Stimulated activated CD4-positive, alpha-beta T cell treated with anti-CD3 and anti-CD28 coated beads, Interleukin-1b, Interleukin-23, amount 100 ng/mL, for 1 hour (primary cell): ENCODE measurements around the gene SNAPC1.
"Not testable (repeated sequence)": the region's sequence is repeated elsewhere in the genome, so short reads cannot be mapped to it uniquely, and the experiment has no call there.

ENCODE experiments used
- DNase-seq, 2 donors: peaks; one replicate each; pipeline ENCODE4 v3.0.0-alpha.2; 2020; ENCODE audit warnings: low read depth in 2 of 2

Gene SNAPC1

DNA sequence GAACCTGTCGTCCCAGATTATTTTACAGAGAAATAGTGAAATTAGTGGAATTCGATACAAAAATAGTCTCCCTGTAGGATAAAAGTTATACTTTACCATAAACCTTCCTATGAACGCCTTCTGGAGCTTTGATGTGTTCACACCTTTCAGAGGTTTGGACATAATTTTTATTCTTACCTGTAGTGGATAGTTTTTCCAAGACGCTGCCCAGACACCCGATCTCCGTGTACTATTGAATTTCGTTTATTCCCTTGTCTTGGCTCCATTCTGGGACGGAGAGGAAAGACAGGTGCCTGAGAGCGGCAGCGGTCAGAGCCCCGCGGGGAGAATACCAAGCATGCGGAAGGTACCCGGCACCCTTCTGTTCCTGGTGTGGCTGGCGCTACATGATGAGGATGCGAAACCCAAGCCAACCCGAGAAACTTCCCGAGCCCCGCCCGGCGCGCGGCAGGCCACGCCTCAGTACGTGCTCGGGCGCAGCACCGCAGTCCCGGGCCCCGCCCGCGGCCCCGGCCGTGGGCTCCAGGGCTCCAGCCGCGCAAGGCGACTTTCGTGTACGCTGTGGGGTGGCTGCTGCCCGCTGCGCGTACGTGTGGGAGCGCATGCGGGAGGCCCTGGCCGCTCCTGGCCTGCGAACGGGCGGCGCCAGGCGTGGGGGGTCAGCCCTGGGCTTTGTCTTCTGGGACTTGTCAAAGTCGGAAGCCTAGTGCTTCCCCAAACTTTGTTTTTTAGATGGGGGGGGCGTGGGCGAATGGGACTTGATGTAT, 11.3 kb upstream of the SNAPC1 start:
- DNase-seq: peak; percentile 34 to 49

DNA sequence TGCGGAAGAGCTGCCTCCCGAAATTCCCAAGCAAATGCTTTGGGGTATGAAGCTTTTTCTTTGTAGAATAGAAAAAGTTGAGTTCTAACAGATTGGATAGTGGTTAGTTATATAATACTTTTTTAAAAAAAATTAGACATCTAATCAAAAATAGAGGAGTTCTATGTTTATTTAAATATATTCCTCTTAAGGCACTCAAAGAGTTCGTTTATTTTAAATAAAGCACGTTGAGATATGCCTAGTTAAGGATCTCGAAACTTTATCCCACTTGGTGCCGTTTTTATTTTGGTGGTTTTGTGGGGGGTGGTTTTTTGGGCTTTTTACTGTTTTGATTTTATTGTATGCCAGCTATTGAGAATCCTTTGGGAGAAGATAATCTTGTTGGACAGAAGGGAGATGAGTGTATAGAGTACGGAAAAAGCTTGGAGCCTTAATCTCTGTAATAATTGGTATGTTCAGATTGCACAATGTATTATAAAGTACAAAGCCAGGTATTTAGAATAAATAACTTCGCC, 10.7 kb upstream of the SNAPC1 start:
- DNase-seq: no peak

DNA sequence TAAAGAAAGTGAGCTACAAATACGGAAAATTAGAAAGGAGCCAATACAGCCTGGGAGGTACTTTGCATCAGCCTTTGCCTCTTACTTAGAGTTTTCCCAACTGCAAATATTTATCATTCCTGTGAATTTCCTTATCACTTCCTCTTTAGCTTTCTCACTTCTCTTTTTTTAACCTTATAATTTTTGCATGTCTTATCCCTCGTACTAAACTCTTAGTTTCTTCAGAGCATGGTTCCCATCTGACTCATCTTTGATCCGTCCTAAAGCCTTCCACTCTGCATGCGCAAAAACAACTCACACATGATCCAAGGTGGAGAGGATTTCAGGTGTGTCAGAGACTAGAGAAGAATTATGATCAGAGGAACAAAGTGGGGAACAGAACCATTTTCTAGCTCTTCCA, 9.6 kb upstream of the SNAPC1 start:
- DNase-seq: no peak

DNA sequence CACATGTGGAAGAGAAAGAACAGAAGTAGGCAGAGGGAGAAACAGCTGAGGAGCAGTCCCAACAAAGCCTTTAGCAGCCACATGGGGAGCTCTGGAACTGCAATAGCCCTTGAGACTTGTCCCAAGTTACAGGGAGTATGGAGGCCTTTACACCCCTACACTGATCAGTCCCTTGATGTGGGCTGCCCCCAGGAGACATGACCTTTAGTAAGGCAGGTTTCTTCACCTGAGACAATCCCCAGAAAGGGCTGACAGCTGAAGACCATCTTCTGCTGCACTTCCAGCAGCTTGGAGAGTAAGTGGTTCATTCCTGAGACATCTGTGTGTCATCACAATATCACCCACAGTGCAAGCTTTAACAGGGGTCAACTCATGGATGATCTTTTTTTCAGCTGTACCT, 8.6 kb upstream of the SNAPC1 start:
- DNase-seq: no peak

DNA sequence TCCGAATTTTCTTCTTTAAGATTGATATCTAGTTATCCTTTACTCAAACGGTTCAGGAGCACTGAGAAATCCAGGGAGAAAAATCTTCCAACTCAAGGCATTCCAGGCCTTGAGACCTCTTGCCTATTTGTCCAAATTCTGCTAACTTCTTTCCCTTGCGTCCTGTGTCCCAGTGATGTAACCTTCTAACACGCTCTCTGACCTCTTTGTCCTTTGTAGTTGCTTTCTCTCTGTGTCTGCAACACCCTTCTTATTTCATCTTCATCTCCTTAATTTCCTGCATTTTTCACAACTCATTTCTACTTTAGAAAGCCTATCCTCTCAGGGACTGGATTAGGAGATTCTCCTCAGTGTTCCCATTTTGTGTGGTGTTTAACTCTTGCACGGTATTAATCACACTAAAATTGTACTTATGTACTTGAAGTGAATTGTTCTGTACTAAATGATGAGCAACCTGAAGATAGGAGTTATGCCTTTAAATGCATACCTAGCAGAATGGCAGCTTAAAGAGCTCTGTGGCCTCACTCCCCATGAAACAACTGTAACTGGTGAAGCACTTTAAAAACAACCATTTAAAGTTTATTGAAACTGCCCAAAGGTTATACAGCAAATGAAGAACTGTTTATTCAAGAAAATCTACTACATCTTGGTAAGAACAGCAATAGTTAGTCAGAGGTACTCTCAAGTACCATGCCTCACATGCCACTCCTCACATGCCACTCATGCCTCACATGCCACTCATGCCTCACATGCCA, 7.4 kb upstream of the SNAPC1 start:
- DNase-seq: no peak

DNA sequence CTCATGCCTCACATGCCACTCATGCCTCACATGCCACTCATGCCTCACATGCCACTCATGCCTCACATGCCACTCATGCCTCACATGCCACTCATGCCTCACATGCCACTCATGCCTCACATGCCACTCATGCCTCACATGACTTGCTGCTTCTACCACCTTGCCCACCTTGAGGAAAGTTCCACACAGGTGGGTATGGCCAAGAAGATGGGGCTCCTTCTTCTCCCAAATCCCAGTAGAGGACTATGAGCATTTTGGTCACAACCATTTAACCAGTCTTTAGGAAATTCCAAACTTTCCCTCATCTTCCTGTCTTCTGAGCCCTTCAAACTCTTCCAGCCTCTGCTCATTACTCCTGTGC, 6.9 kb upstream of the SNAPC1 start:
- DNase-seq: not testable (repeated sequence)

DNA sequence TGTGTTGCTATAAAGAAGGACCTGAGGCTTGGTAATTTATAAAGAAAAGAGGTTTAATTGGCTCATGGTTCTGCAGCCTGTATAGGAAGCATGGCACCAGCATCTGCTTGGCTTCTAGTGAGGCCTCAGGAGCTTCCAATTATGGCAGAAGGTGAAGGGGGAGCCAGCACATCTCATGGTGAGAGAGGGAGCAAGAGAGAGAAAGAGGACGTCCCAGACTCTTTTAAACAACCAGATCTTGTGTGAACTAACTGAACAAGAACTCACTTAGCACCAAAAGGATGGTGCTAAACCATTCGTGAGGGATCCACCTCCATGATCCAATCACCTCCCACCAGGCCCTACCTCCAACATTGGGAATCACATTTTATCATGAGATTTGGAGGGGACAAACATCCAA, 6.1 kb upstream of the SNAPC1 start:
- no peak for DNase-seq

DNA sequence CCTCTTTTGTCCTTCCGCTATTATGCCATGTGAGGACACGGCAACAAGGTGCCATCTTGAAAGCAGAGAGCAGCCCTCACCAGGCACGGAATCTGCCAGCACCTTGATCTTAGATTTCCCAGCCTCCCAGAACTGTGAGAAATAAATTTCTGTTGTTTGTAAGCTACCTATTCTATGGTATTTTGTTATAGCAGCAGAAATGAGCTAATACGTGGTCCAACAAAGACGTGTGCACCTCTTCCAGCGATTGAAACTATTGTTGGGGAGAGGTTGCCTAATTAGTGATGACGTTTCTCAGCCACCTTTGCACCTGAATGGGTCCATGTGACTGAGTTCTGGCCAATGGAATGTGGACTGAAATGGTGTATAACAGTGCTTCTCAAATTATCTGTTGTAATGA, 2.3 kb upstream of the SNAPC1 start:
- no peak for DNase-seq

DNA sequence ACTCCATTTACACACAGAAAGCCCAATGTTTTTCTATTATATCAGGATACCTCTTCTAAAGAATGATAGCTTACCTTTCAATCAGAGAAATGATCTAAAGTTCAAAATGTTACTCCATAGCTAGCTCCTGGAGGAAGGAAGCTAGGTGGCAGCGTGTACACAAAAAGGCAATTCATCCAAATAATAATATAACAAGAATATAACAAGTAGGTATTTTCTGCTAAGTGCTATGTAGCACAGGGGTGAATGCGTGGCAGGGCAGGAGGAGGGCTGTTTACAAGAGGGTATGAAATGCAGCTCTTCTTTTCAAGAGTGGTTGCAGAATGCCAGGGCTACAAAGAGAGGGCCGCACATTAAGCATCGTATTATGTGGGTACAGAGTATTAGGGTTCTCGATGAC, 663 bp upstream of the SNAPC1 start:
- DNase-seq: no peak

DNA sequence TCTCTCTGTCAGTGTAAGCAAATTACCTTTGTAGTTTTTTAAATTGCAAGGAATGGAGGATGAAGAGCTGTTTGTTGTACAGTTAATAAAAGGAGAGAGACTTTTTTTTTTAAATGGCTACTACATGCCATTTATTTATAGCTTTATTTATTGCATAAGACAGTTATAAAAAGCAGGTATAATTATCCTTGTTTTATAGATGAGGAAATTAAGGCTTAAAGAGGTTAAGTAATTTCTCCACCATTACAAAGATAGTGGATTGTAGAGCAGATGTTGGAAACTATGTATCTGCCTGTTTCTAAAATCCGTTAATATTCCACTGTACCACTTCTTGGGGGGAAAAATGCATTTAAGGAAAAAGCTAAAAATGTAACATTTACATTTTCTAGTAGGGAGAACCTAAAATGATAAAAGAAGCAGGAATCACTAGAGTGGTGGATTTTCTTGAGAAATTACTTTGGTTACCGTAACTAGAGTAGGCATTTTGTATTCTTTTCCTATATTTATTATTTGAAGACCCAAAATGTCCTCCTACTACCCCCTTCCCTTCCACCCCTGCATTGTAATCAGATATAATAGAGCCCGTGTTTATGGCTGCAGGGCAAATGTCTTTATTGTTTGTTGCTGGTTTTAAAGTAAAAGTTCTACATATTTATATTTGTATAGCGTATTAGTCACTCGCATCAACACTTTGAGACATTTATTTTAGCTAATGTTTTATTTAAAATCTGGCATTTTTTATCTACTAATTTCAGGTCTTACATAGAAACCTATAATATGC, 2.3 kb downstream of the SNAPC1 start:
- no peak for DNase-seq

DNA sequence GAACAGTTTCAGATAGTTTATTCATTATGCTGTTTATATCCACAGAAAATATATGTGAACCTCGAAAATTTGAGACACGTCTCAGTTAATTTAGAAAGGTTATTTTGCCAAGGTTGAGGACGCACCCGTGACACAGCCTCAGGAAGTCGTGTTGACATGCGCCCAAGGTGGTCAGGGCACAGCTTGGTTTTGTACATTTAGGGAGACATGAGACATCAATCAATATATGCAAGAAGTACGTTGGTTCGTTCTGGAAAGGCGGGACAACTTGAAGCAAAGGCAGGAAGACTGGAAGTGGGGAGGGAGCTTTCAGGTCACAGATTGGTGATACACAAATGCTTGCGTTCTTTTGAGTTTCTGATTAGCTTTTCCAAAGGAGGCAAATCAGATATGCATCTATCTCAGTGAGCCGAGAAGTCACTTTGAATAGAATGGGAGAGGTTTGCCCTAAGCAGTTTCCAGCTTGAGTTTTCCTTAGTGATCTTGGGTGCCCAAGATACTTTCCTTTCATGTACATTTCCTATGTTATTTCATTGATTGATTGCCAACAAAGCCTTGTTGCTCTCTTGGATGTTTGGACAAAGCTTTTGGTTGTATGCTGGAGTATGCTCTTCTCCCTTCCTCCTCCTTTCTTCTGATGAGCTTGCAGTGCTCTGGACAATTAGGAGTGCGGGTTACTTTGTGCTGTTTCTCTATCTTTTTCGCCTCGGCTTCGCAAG, 3.2 kb downstream of the SNAPC1 start:
- no peak for DNase-seq

DNA sequence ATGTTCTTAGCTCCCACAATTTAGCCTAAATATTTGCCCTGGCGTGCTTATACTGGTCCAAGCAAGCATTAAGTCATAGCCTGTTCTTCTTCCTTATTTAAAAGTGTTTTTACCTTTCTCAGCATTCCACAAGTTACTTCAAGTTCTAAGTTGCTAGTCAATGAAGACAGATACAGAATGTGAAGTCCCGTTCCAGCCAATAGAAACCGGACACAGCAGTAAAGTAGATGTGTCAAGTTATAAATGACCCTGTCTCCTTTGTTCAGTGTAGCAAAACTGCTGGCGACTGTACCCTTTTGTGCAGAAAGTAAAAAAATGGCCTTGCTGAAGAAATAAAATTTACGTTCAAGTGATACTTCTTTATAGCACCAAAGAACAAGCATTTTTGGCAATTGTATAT, 3.9 kb downstream of the SNAPC1 start:
- no peak for DNase-seq

DNA sequence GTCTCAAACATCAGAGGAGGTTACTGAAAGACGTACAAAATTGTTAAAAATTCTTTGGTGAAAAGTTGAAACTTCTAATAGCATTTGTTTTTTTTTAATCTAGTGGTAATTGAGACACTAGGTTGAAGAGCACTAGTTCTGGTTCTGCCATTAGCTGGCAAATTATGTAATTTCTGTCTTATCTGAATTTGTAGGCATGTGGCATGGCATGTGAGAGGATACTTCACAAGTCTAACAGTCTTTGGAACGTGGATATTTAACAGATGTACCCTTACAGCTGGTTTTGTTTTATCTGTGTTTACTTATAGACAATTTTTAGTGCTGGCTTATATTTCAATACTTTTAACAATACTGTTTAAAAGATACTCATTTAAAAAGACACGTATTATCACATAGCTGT, 6.0 kb downstream of the SNAPC1 start:
- DNase-seq: no peak

DNA sequence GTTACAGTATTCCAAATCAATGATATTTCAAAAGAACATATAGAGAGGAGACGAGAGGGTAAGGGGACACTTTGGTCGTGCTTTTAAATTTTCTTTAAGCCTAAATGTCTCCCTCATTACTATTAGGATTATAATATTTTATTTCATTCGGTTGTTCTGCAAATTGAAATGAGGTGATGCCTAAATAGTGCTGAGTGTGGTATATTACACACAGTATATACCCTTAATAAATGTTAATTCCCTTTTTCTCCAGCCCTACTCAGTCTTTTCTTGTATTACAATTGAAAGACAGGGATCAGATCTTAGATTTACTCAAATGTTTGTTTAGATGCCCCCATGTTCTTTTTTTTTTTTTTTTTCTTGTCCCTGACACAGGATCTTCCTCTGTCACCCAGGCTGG, 7.7 kb downstream of the SNAPC1 start:
- no peak for DNase-seq

DNA sequence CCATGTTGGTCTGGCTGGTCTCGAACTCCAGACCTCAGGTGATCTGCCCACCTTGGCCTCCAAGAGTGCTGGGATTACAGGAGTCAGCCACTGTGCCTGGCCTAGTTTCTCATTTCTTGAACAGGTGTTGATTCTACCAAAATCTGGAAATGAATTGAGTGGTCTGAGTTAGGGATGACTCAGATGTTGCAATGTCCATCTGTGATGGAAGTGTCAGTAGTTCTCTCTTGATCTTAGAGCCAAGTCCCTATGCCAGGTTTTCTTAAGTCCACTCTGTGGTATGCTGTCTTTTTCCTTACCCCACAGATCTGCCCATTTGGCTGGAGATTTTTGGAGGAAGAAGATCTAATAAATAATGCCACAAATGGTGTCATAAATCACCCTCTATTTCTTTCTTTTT, 12.6 kb downstream of the SNAPC1 start:
- DNase-seq: no peak

DNA sequence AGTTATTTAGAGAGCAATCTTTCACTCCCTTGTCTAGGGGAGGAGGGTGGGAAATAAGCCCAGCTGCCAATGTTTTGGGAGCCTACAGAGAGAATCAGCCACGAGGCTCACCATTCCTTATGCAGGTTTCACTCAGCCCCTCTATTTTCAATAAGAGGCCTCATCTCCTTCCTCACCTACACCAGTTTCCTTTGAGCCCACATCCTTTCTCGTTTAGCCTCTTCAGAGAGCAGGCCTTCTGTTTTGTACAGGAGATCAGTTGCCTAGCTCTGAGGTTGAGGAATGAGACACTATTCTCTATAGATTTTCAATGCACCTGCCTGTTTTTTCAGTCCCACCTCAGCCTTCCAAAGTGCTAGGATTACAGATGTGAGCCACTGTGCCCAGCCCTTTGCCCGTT, 17.9 kb downstream of the SNAPC1 start:
- DNase-seq: no peak

DNA sequence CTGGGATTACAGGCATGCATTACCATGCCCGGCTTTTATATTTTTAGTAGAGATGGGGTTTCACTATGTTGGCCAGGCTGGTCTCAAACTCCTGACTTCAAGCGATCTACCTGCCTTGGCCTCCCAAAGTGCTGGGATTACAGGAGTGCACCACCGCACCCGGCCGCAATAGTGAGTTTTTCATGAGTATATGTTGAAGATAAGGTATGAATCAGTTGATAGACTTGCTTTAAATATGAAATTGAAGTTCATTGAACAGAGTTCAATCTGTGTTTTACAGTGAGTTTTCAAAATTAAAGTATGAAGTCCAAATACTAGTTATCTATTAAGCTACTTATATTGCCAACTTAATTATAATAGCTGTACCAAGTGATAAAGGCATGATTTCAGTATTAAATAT, 35.1 kb downstream of the SNAPC1 start:
- no peak for DNase-seq

DNA sequence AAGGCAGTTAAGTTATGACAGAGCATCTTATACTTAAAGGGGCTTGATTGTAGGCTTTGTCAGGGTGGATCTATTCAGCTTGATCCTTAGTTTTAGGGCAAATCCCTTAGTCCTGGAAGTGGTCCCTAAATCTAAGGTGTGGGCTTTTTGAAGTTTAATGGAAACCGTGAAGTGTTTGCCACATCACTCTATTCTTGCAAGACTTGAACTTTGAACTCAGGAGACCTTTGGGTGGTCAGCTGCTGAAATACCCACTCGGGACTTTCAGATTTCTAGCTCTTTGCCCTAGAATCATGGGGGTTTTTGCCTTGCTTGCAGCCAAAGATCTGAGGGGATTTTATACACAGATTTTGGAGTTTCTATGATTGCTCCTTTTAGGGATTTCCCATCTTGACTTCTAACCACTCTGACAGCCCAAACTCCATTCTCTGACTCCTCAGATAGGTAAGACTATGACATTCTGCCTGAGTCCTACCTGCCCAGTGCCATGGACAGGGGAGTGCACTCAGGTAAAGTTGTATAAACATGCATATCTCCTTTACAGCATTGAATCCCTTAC, 39.9 kb downstream of the SNAPC1 start:
- DNase-seq: no peak

DNA sequence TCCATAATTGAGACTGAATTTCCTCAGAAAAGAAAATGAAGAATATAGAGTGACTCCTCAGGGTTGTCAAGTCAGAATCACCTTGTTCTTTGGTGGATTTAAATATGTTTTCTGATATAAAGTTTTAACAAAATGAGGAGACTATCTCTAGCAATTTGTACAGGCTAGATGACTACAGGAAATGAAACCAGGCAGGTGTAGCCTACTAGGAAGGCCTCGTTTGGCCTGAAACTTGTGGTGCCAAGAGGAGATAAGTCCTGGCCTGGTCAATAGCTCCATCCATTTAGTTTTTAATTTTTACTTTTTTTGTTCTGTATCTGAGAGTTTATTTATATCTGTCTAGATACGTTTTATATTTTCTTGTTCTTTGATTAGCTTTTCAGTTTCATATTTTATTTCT, 41.5 kb downstream of the SNAPC1 start:
- DNase-seq: no peak

DNA sequence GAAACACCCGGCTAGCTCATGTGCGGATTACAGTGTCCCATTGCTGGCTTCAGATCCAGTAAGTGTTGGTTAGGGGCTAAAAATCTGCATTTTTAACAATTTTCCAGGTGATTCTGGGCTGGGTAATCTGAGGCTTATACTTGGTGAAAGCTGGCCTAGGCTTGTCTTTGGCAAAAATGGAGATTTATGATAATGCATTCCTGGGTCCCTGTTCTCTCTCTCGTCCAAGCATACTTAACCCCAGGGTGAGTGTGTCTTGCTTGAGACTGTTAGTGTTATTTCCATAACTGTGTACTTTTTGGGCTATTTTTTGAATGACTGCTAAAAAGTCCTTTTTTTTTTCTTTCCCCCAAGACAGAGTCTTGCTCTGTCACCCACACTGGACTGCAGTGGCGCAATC, 43.2 kb downstream of the SNAPC1 start:
- DNase-seq: no peak

DNA sequence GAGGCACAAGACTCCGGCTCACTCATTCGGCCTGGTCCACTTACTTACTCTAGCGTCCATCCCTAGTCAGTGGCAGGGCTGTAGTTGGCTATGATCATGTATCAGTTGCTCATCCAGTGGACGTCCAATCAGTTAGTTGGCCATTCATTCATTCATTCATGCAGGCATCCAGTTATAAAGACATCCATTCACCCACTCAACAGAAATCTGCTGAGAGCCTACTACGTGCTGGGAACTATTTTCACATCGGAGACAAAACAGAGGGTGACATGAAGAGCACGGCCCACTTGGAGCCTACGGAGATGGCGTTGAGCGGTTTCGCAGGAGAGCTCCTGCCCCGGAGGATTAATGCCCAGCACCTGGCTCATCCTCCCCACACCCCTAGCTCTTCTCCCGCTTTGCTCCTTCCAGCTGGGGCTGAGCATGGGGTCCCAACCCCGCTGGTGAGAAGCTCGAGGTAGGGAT, 49.7 kb downstream of the SNAPC1 start:
- DNase-seq: no peak
